Stomach (tissue), 9 donors: ENCODE measurements around the gene FGD2. TPM values are rescaled to one million over a fixed set of nuclear protein-coding genes. Genes with fewer than 3 reads are reported as not detected.

Source experiments
- DNase-seq, 2 donors: peaks; one replicate each; pipeline versions ENCODE4 v3.0.0 to v3.0.0-alpha.2; 2013 to 2019
- H3K27ac ChIP-seq, 5 donors: fragments of 200-600 bp in 4 of 5; sonication (generic) in 4 of 5; one replicate each; pipeline ENCODE4 v1.5.1; 2013 to 2019; ENCODE audit warnings: mild to moderate bottlenecking in 1 of 5, moderate library complexity in 1 of 5
- H3K27me3 ChIP-seq, 3 donors: fragments of 200-600 bp; sonication (generic); one replicate each; pipeline ENCODE4 v1.5.1; 2017 to 2019; ENCODE audit warnings: mixed run types in 1 of 3
- H3K36me3 ChIP-seq, 4 donors: fragments of 200-600 bp; sonication (generic); 1 replicate in 3 of 4; 2 replicates in 1 of 4; pipeline ENCODE4 v1.5.1; 2016 to 2019
- H3K4me1 ChIP-seq, 4 donors: fragments of 200-600 bp; sonication (generic); one replicate each; pipeline ENCODE4 v1.5.1; 2016 to 2019
- H3K4me3 ChIP-seq, 4 donors: fragments of 200-600 bp; sonication (generic) in 3 of 4; one replicate each; pipeline ENCODE4 v1.5.1; 2016 to 2019; ENCODE audit warnings: mild to moderate bottlenecking in 1 of 4
- H3K9me3 ChIP-seq, 4 donors: fragments of 200-600 bp; sonication (generic); one replicate each; pipeline ENCODE4 v1.5.1; 2016 to 2019
- CTCF ChIP-seq, 7 experiments: fragments of 450-650 bp in 4 of 7; fragments of 200-600 bp in 3 of 7; sonication (generic) in 3 of 7; IDR thresholded peaks; one replicate each; pipeline ENCODE4 v1.5.1; 2016 to 2019; ENCODE audit warnings: antibody characterized with exemption in 7 of 7, control low read depth in 2 of 7, mild to moderate bottlenecking in 1 of 7
- EP300 ChIP-seq: sonication (generic); formaldehyde crosslinking; IDR thresholded peaks from one replicate; pipeline ENCODE4 v1.6.1; 2017; ENCODE audit warnings: antibody characterized with exemption
- POLR2A ChIP-seq, 4 donors: fragments of 450-650 bp; IDR thresholded peaks; one replicate each; pipeline ENCODE4 v1.6.1; 2016; ENCODE audit warnings: antibody characterized with exemption in 4 of 4, control low read depth in 2 of 4, mild to moderate bottlenecking in 1 of 4, moderate library complexity in 1 of 4
- POLR2AphosphoS5 ChIP-seq, 3 donors: sonication (generic); formaldehyde crosslinking; IDR thresholded peaks; one replicate each; pipeline ENCODE4 v1.6.1; 2016; ENCODE audit warnings: antibody characterized with exemption in 3 of 3
- WGBS, 5 donors: extraction: QIAGEN DNeasy Blood & Tissue Kit in 3 of 5; methylation state at CpG; one replicate each; pipeline versions ENCODE4 v1.1.5 to v1.1.7; 2013 to 2018; 5-methylcytosine and 5-hydroxymethylcytosine counted together
- intact Hi-C: fragments of 100-400 bp; cut with DNase I; formaldehyde crosslinking; loops from one replicate; pipeline ENCODE4 v1.15.1; 2023; ENCODE audit warnings: low total_unique reads
- polyA plus RNA-seq, 3 donors: library from polyadenylated mRNA; stranded (reverse); fragments of 200-250 nt; gene quantifications; one replicate each; pipeline ENCODE4 v1.2.3, GENCODE V29; 2013
- total RNA-seq, 5 donors: library from RNA; depleted of rRNA; stranded (reverse); fragments of >200 nt; gene quantifications; one replicate each; pipeline versions ENCODE4 v1.1.0 to v1.2.3, GENCODE V29; 2014 to 2016
- donor health status: healthy with polysubstance abuse.
- donor health status: Bipolar disorder and iron deficiency.
- donor health status: healthy.

FGD2 gene
- total and polyA plus RNA-seq, 8 donors, result 2.6 to 34.5 (median 5.3) TPM

- Histone ChIP-seq H3K9me3 (no peaks in the 10 kb centered on the region), H3K4me1 (peaks cover 10 to 37% (median 26%) of the 10 kb centered on the region in 4 donors), H3K36me3 (no peaks in the 10 kb centered on the region), H3K27ac (peak overlapping the region in 4 of 5 donors; percentile 35 to 86 (median 60)), H3K4me3 (no peak overlapping the region), H3K27me3 (no peaks in the 10 kb centered on the region)
- 59 to 74% (median 71%) methylated on average over 19 of the region's 19 CpGs for WGBS, 5 donors
- intact Hi-C loops, result no loop called here
- TF ChIP-seq POLR2AphosphoS5 (IDR thresholded peaks at IDR 0.05) (no peak), POLR2A (IDR thresholded peaks at IDR 0.05) (no peak), EP300 (no peak), CTCF (IDR thresholded peaks at IDR 0.05) (no peak)
- peak; percentile 45 to 77 for DNase-seq
These were observed 43.6 kb downstream of the FGD2 start for GRCh38 chr6:37048851-37049757.

GRCh38 chr6:37049758-37050044 lies 44.2 kb downstream of the FGD2 start:
- WGBS, 5 donors, result 75 to 94% (median 87%) methylated on average over 3 of the region's 3 CpGs
- Histone ChIP-seq H3K4me3 (no peak overlapping the region), H3K27ac (peak overlapping the region in 4 of 5 donors; percentile 20 to 86 (median 58)), H3K36me3 (no peaks in the 10 kb centered on the region), H3K27me3 (no peaks in the 10 kb centered on the region), H3K4me1 (peaks cover 10 to 37% (median 26%) of the 10 kb centered on the region in 4 donors), H3K9me3 (no peaks in the 10 kb centered on the region)
- no peak for DNase-seq
- intact Hi-C loops, result loop anchor here (2.0 kb wide), 1 partner anchor 123 kb away; no protein-coding TSS in a partner anchor
- no peak for TF ChIP-seq CTCF (IDR thresholded peaks at IDR 0.05)
- TF ChIP-seq POLR2A (IDR thresholded peaks at IDR 0.05), result no peak
- no peak for TF ChIP-seq POLR2AphosphoS5 (IDR thresholded peaks at IDR 0.05)
- no peak for TF ChIP-seq EP300

GRCh38 chr6:37050045-37050853 lies 44.8 kb downstream of the FGD2 start:
- intact Hi-C loops, result loop anchor here (2.0 kb wide), 1 partner anchor 123 kb away; no protein-coding TSS in a partner anchor
- H3K9me3 ChIP-seq, result no peaks in the 10 kb centered on the region
- H3K36me3 ChIP-seq, result no peaks in the 10 kb centered on the region
- peak; percentile 58 to 68 for DNase-seq
- 50 to 67% (median 58%) methylated on average over 22 to 24 of the region's 24 CpGs for WGBS, 5 donors
- peak overlapping the region in 4 of 5 donors; percentile 35 to 86 (median 68) for H3K27ac ChIP-seq
- peaks cover 10 to 37% (median 26%) of the 10 kb centered on the region in 4 donors for H3K4me1 ChIP-seq
- H3K4me3 ChIP-seq, result no peak overlapping the region
- no peaks in the 10 kb centered on the region for H3K27me3 ChIP-seq
- no peak for TF ChIP-seq POLR2A (IDR thresholded peaks at IDR 0.05)
- peak in 2 of 3 donors; percentile 38 to 49 for TF ChIP-seq POLR2AphosphoS5 (IDR thresholded peaks at IDR 0.05)
- no peak for TF ChIP-seq CTCF (IDR thresholded peaks at IDR 0.05)

- 60 to 68% (median 61%) methylated on average over 4 of the region's 4 CpGs for WGBS, 5 donors
- intact Hi-C loops, result loop anchor here (2.0 kb wide), 1 partner anchor 122 kb away; no protein-coding TSS in a partner anchor
- no peak for TF ChIP-seq EP300
- no peak for TF ChIP-seq POLR2A (IDR thresholded peaks at IDR 0.05)
- no peak for TF ChIP-seq POLR2AphosphoS5 (IDR thresholded peaks at IDR 0.05)
- TF ChIP-seq CTCF (IDR thresholded peaks at IDR 0.05), result no peak
These were observed 45.3 kb downstream of the FGD2 start for GRCh38 chr6:37050854-37051137.

More at GRCh38 chr6:37050854-37051137, 45.3 kb downstream of the FGD2 start:
- peak overlapping the region in 4 of 5 donors; percentile 35 to 86 (median 68) for H3K27ac ChIP-seq
- H3K4me1 ChIP-seq, result peaks cover 10 to 37% (median 26%) of the 10 kb centered on the region in 4 donors
- no peaks in the 10 kb centered on the region for H3K27me3 ChIP-seq
- H3K4me3 ChIP-seq, result no peak overlapping the region
- no peaks in the 10 kb centered on the region for H3K9me3 ChIP-seq
- DNase-seq, result no peak
- H3K36me3 ChIP-seq, result no peaks in the 10 kb centered on the region
